Naive thymus-derived CD4-positive, alpha-beta T cell (primary cell): Measurements from ENCODE around the gene UNC119B. TPM values are rescaled to one million over a fixed set of nuclear protein-coding genes. Genes with fewer than 3 reads are reported as not detected.
A peak's percentile ranks its signal among the peaks of the same experiment; 100 is the strongest.

ENCODE experiments used
- ATAC-seq: fragments of 150-1000 bp; cut with Tn5 transposase; 2 replicates; pipeline ENCODE4 v1.10.0; 2021; ENCODE audit warnings: mild to moderate bottlenecking, moderate library complexity
- CTCF ChIA-PET: fragments of 350-600 bp; sonication (Branson Sonifier 250); formaldehyde crosslinking; loops from one replicate; lab custom pipeline; 2021; ENCODE audit warnings: antibody characterized with exemption; lab: Charles Lee
- POLR2A ChIA-PET: fragments of 350-600 bp; sonication (Branson Sonifier 250); formaldehyde crosslinking; loops from one replicate; lab custom pipeline; 2021; ENCODE audit warnings: antibody characterized with exemption, inconsistent platforms; lab: Charles Lee
- DNase-seq, 9 donors: peaks; one replicate each; pipeline versions ENCODE4 v3.0.0 to v3.0.0-alpha.2; 2020 to 2022; ENCODE audit warnings: mixed read lengths in 1 of 9
- H3K27ac ChIP-seq: one replicate; pipeline ENCODE4 v1.7.0; 2013; ENCODE audit warnings: mild to moderate bottlenecking, low read depth, low read length, moderate library complexity
- H3K27me3 ChIP-seq, 2 donors: one replicate each; pipeline ENCODE4 v1.7.0; 2013; ENCODE audit warnings: low read length in 2 of 2, mild to moderate bottlenecking in 2 of 2, moderate library complexity in 2 of 2; ENCODE audit not compliant: control insufficient read depth in 2 of 2, insufficient read depth in 2 of 2
- H3K36me3 ChIP-seq, 3 experiments: 1 replicate in 2 of 3; 2 replicates in 1 of 3; pipeline ENCODE4 v1.7.0; 2013; ENCODE audit warnings: low read length in 3 of 3, mild to moderate bottlenecking in 3 of 3, moderate library complexity in 1 of 3; ENCODE audit not compliant: insufficient read depth in 3 of 3, control insufficient read depth in 2 of 3
- H3K4me1 ChIP-seq, 2 donors: one replicate each; pipeline ENCODE4 v1.7.0; 2013; ENCODE audit warnings: low read length in 2 of 2, mild to moderate bottlenecking in 2 of 2, moderate library complexity in 1 of 2; ENCODE audit not compliant: control insufficient read depth in 2 of 2, insufficient read depth in 2 of 2
- H3K4me3 ChIP-seq: 2 replicates; pipeline ENCODE4 v1.7.0; 2013; ENCODE audit warnings: mild to moderate bottlenecking, low read length
- H3K9me3 ChIP-seq, 3 experiments: 1 replicate in 2 of 3; 2 replicates in 1 of 3; pipeline ENCODE4 v1.7.0; 2013; ENCODE audit warnings: low read length in 3 of 3; ENCODE audit not compliant: control insufficient read depth in 2 of 3
- H3K27ac Mint-ChIP-seq, 9 donors: one replicate each; pipeline ENCODE4 v1.8.0; 2020 to 2022; ENCODE audit warnings: mixed read lengths in 9 of 9, mild to moderate bottlenecking in 8 of 9, moderate library complexity in 5 of 9, inconsistent platforms in 2 of 9
- H3K27me3 Mint-ChIP-seq, 5 donors: one replicate each; pipeline ENCODE4 v1.8.0; 2021 to 2022; ENCODE audit warnings: mixed read lengths in 5 of 5, mild to moderate bottlenecking in 1 of 5
- H3K36me3 Mint-ChIP-seq, 5 donors: one replicate each; pipeline ENCODE4 v1.8.0; 2020 to 2022; ENCODE audit warnings: mixed read lengths in 5 of 5, mild to moderate bottlenecking in 3 of 5, inconsistent platforms in 1 of 5
- H3K4me1 Mint-ChIP-seq, 7 donors: one replicate each; pipeline ENCODE4 v1.8.0; 2020 to 2022; ENCODE audit warnings: mixed read lengths in 7 of 7, mild to moderate bottlenecking in 3 of 7, inconsistent platforms in 1 of 7
- H3K4me3 Mint-ChIP-seq, 10 donors: one replicate each; pipeline ENCODE4 v1.8.0; 2020 to 2022; ENCODE audit warnings: mild to moderate bottlenecking in 10 of 10, mixed read lengths in 10 of 10, moderate library complexity in 6 of 10, inconsistent platforms in 2 of 10
- H3K9me3 Mint-ChIP-seq, 11 donors: one replicate each; pipeline ENCODE4 v1.8.0; 2020 to 2022; ENCODE audit warnings: mixed read lengths in 11 of 11, mild to moderate bottlenecking in 4 of 11, inconsistent platforms in 1 of 11, moderate library complexity in 1 of 11
- intact Hi-C, 2 donors: fragments of 100-400 bp; cut with micrococcal nuclease; formaldehyde crosslinking; loops; one replicate each; pipeline ENCODE4 v1.15.1; 2023
- polyA plus RNA-seq, 2 donors: library from polyadenylated mRNA; unstranded; fragments of 300-500 nt; fragmentation: Illumina TruSeq; gene quantifications; one replicate each; pipeline ENCODE4 v1.2.3, GENCODE V29; 2021
- total RNA-seq, 6 experiments: library from RNA in 5 of 6; stranded (reverse) in 5 of 6; gene quantifications; 1 replicate in 5 of 6; 2 replicates in 1 of 6; pipeline ENCODE4 v1.2.3 and lab custom pipeline; 2021 to 2026

The UNC119B gene
- total and polyA plus RNA-seq, 7 experiments from 2014 or later = 10.6 to 26.7 (median 15.2) TPM

DNA sequence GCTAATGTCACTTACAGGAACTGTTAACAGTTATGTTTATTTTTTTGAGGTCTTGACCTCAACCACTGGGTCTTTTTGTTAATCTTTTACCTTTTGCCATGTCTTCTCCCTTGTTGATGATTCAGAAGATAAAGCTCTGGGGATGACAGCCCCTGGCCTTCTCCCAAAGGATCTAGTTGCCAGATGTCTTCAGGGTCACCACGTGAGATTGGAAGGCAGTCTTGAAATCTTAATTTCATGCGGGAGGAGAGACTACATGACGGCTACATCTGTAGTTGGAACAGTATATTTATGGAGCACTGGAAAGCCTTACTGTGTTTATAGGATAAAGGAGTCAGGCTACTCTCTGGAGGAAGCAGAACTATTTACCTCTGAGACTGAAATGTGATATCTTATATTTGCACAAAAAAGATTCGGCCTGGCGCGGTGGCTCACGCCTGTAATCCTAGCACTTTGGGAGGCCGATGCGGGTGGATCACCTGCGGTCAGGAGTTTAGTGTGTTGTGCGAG lies 17.7 kb upstream of the UNC119B start:
- Mint-ChIP-seq H3K27me3 (no peaks in the 10 kb centered on the region), H3K9me3 (no peaks in the 10 kb centered on the region), H3K4me3 (peak overlapping the region in 5 of 10 donors; percentile 1 to 35 (median 34)), H3K36me3 (peaks cover 16 to 45% (median 29%) of the 10 kb centered on the region in 5 donors), H3K27ac (peak overlapping the region in 7 of 9 donors; percentile 1 to 77 (median 24)), H3K4me1 (peaks cover 29 to 66% (median 61%) of the 10 kb centered on the region in 7 donors)
- no peaks in the 10 kb centered on the region for H3K27me3 ChIP-seq
- CTCF ChIA-PET = no interaction called here
- no peak overlapping the region for H3K27ac ChIP-seq
- intact Hi-C loops = no loop called here
- no peak overlapping the region for H3K4me3 ChIP-seq
- H3K4me1 ChIP-seq = peaks cover 12 to 26% of the 10 kb centered on the region in 2 donors
- H3K9me3 ChIP-seq = no peaks in the 10 kb centered on the region
- DNase-seq (no peak), ATAC-seq (no peak)
- peaks cover 17 to 41% (median 22%) of the 10 kb centered on the region in 3 experiments for H3K36me3 ChIP-seq
- POLR2A ChIA-PET = no interaction called here

DNA sequence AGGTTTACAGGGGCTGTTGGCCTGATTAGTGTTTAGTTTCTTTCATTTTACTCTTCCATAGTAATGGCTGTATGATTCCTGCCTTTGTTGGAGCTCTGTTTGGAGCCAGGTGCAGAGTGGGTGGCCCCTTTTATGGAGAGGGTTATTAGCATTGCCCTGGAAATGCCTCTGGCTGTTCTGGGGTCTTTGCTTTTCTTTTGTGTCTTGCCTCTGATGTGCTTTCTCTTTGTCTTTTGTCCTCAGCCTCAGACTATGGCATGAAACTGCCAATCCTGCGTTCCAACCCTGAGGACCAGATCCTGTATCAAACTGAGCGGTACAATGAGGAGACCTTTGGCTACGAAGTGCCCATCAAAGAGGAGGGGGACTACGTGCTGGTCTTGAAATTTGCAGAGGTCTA lies 16.4 kb upstream of the UNC119B start:
- H3K27me3 Mint-ChIP-seq = no peaks in the 10 kb centered on the region
- H3K36me3 ChIP-seq = peaks cover 17 to 54% (median 27%) of the 10 kb centered on the region in 3 experiments
- no peak overlapping the region for H3K4me3 ChIP-seq
- peaks cover 16 to 54% (median 29%) of the 10 kb centered on the region in 5 donors for H3K36me3 Mint-ChIP-seq
- peaks cover 19 to 61% (median 48%) of the 10 kb centered on the region in 7 donors for H3K4me1 Mint-ChIP-seq
- no peaks in the 10 kb centered on the region for H3K9me3 ChIP-seq
- peaks cover 2 to 15% of the 10 kb centered on the region in 2 donors for H3K4me1 ChIP-seq
- DNase-seq (no peak), ATAC-seq (no peak)
- POLR2A ChIA-PET = interaction anchor here (0.6 kb wide), 1 partner anchor 390 kb away, joined by 3 read pairs; no protein-coding TSS in a partner anchor
- no peak overlapping the region for H3K4me3 Mint-ChIP-seq
- H3K27me3 ChIP-seq = no peaks in the 10 kb centered on the region
- intact Hi-C loops = no loop called here
- no peak overlapping the region for H3K27ac ChIP-seq
- H3K9me3 Mint-ChIP-seq = no peaks in the 10 kb centered on the region
- CTCF ChIA-PET = interaction anchor here (0.6 kb wide), 1 partner anchor 47 kb away, joined by 5 read pairs; no protein-coding TSS in a partner anchor
- H3K27ac Mint-ChIP-seq = peak overlapping the region in 1 of 9 donors; percentile 29

DNA sequence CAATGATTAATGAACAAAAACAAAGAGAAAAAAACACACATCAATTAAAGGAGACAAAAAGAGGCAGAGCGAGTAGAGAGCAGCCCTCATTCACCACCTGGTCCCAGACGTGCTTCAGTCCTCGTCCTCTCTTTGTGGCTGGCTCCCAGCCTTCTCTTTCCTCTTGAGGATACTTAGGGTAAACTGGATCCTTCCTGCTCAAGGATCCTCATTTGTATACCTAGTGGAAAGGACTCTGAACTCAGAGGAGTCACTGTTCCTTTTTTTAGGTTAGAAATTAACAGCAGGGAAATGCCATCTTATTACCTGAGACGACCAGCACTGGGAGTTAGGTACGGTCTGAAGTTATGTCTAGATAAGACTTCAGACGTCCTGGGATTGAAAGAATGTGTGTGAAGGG lies 13.6 kb upstream of the UNC119B start:
- peaks cover 0 to 4% of the 10 kb centered on the region in 2 donors for H3K4me1 ChIP-seq
- Mint-ChIP-seq H3K27ac (no peak overlapping the region), H3K4me1 (peaks cover 13 to 37% (median 21%) of the 10 kb centered on the region in 7 donors), H3K36me3 (peaks cover 22 to 73% (median 32%) of the 10 kb centered on the region in 5 donors), H3K27me3 (no peaks in the 10 kb centered on the region), H3K4me3 (no peak overlapping the region), H3K9me3 (no peaks in the 10 kb centered on the region)
- no peak overlapping the region for H3K27ac ChIP-seq
- peaks cover 17 to 81% (median 35%) of the 10 kb centered on the region in 3 experiments for H3K36me3 ChIP-seq
- DNase-seq (no peak), ATAC-seq (no peak)
- H3K4me3 ChIP-seq = no peak overlapping the region
- intact Hi-C loops = no loop called here
- no peaks in the 10 kb centered on the region for H3K27me3 ChIP-seq
- CTCF ChIA-PET = no interaction called here
- POLR2A ChIA-PET = interaction anchor here (1.1 kb wide), 1 partner anchor 15 kb away, joined by 3 read pairs; no protein-coding TSS in a partner anchor
- H3K9me3 ChIP-seq = no peaks in the 10 kb centered on the region

DNA sequence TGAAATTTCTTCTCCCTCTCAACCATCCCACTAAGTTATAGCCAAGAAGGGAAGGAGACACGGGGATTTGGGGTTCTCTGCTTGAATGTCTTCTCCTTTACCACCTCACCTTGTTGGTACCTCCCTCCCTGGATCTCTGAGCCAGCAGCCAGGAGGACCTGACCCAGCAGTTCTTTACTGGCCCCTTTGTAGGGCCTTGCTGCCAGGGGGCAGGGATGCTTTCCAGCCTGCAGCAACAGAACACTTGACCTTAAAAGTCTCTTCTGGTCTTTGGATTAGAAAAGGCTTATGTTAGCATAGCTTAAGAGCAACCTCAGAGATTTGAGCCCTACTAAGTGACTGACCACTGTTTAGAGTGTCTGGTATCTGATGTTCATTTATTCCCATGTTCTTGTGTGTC lies 12.9 kb upstream of the UNC119B start:
- no peak for ATAC-seq
- Mint-ChIP-seq H3K27ac (no peak overlapping the region), H3K27me3 (no peaks in the 10 kb centered on the region), H3K4me1 (peaks cover 9 to 31% (median 16%) of the 10 kb centered on the region in 7 donors), H3K9me3 (no peaks in the 10 kb centered on the region), H3K36me3 (peaks cover 26 to 73% (median 32%) of the 10 kb centered on the region in 5 donors), H3K4me3 (no peak overlapping the region)
- Histone ChIP-seq H3K36me3 (peaks cover 17 to 88% (median 35%) of the 10 kb centered on the region in 3 experiments), H3K4me1 (peaks cover 0 to 3% of the 10 kb centered on the region in 2 donors), H3K4me3 (no peak overlapping the region), H3K27me3 (no peaks in the 10 kb centered on the region), H3K27ac (no peak overlapping the region), H3K9me3 (no peaks in the 10 kb centered on the region)
- intact Hi-C loops = no loop called here
- ChIA-PET CTCF (interaction anchor here (0.9 kb wide), 1 partner anchor 9 kb away, joined by 3 read pairs; no protein-coding TSS in a partner anchor), POLR2A (interaction anchor here (1.4 kb wide), 1 partner anchor 8 kb away, joined by 6 read pairs; no protein-coding TSS in a partner anchor)
- DNase-seq = no peak

DNA sequence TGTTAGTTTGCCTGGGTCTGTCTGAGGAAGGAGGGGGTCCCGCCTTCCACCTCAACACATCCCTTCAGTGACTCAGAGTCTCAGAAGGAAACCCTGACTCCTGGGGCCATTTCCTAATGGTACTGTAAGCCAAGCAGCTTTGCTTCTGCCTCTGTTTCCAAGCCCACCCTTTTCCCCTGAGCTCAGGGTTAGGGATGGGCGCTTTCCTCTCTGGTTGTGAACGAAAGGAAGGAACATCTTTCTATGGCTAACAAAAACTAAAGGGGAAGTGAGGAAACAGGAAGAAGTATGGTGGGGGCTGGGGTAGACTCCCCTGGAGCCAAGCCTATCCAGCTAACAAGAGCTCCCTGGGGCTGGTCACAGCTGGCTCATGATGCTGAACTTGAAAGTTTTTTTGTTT lies 11.6 kb upstream of the UNC119B start:
- intact Hi-C loops = no loop called here
- H3K4me1 Mint-ChIP-seq = peaks cover 0 to 20% (median 4%) of the 10 kb centered on the region in 7 donors
- peak overlapping the region in 1 of 9 donors; percentile 65 for H3K27ac Mint-ChIP-seq
- CTCF ChIA-PET = interaction anchor here (3.2 kb wide), 1 partner anchor 10 kb away, joined by 8 read pairs; the partner anchor contains the start of gene UNC119B
- H3K36me3 ChIP-seq = peaks cover 17 to 94% (median 35%) of the 10 kb centered on the region in 3 experiments
- ATAC-seq (peak; percentile 64), DNase-seq (no peak)
- POLR2A ChIA-PET = interaction anchor here (1.4 kb wide), 1 partner anchor 10 kb away, joined by 6 read pairs; no protein-coding TSS in a partner anchor
- no peaks in the 10 kb centered on the region for H3K27me3 Mint-ChIP-seq
- no peaks in the 10 kb centered on the region for H3K4me1 ChIP-seq
- H3K4me3 Mint-ChIP-seq = no peak overlapping the region
- H3K27ac ChIP-seq = no peak overlapping the region
- no peaks in the 10 kb centered on the region for H3K9me3 Mint-ChIP-seq
- no peaks in the 10 kb centered on the region for H3K9me3 ChIP-seq
- H3K27me3 ChIP-seq = no peaks in the 10 kb centered on the region
- H3K36me3 Mint-ChIP-seq = peaks cover 26 to 72% (median 33%) of the 10 kb centered on the region in 5 donors
- no peak overlapping the region for H3K4me3 ChIP-seq

DNA sequence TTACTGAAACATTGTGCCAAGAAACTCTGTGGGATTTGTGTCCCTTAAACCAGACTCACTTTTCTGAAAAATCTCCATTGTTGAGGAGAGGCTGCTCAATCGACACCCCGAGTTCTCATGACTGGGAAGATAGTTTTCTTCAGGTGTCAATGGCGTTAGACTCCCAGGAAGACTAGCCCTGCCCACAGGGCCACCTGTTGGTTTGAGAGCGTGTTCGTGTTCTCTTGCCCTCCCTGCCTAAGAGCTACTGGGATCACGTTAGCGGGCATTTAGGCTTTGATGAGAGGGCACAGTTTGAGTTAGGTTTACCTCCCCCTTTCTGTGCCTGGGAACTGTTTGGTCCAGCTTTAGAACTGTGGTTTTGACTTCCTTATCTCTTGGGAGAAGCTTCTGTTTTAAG lies 10.7 kb upstream of the UNC119B start:
- ATAC-seq (no peak), DNase-seq (no peak)
- no peaks in the 10 kb centered on the region for H3K9me3 Mint-ChIP-seq
- no peaks in the 10 kb centered on the region for H3K27me3 Mint-ChIP-seq
- ChIA-PET CTCF (interaction anchor here (3.2 kb wide), 1 partner anchor 9 kb away, joined by 8 read pairs; the partner anchor contains the start of gene UNC119B), POLR2A (interaction anchor here (0.6 kb wide), 1 partner anchor 103 kb away, joined by 4 read pairs; no protein-coding TSS in a partner anchor)
- H3K4me1 ChIP-seq = no peaks in the 10 kb centered on the region
- H3K4me1 Mint-ChIP-seq = peaks cover 0 to 16% (median 0%) of the 10 kb centered on the region in 7 donors
- no peak overlapping the region for H3K4me3 ChIP-seq
- no peaks in the 10 kb centered on the region for H3K9me3 ChIP-seq
- intact Hi-C loops = no loop called here
- H3K27me3 ChIP-seq = no peaks in the 10 kb centered on the region
- H3K36me3 Mint-ChIP-seq = peaks cover 19 to 65% (median 30%) of the 10 kb centered on the region in 5 donors
- peak overlapping the region in 1 of 9 donors; percentile 5 for H3K27ac Mint-ChIP-seq
- peaks cover 17 to 85% (median 34%) of the 10 kb centered on the region in 3 experiments for H3K36me3 ChIP-seq
- no peak overlapping the region for H3K27ac ChIP-seq
- H3K4me3 Mint-ChIP-seq = no peak overlapping the region
